NCI-H345 treated with DMSO at 0.1 percent for 48 hours (cell line): ENCODE data around the gene NCK1.

ENCODE experiments used
- DNase-seq: peaks from one replicate; lab custom pipeline; 2025; ENCODE audit not compliant: unreplicated experiment; lab: John Stamatoyannopoulos, UW

NCK1 gene

DNA sequence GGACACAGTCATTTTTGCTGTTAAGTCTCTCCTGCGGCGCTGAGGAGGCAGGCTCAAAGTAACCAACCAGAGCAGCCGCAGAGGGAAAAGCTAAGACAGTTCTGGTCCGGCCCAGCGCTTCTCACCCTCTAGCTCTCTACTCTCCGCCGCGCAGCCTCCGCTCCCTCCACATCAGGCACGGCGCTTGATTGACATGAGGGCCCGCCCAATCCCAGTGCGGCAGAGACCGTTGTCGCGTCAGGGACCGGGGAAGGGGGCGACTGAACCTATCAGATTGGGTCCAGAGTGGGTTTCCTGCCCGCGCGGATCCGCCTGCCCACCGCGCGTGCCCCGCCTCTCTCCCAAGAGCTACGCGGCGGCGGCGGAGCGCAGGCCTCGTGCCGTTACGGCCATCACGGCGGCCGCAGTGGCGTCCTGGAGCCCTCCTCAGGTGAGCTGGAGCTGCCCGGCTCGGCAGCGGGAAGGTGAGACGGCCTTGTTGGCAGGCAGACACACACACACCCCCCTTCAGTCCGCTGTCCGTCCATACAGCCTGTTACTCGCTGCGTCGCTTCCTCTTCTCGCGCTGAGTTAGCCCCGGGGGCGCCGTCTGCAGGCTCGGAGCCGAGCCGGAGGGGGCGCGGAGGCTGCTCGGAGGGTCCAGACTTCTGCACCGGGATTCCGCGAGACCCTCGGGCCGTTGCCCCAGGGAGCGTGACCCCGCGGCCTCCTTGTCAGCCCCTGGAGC lies at the start of gene NCK1:
NCK1 (plus strand) TSS at position 319 of the 727 bp plus-strand sequence. CDS start 65,794 bp downstream, outside the sequence.
- peak; percentile 87 for DNase-seq

DNA sequence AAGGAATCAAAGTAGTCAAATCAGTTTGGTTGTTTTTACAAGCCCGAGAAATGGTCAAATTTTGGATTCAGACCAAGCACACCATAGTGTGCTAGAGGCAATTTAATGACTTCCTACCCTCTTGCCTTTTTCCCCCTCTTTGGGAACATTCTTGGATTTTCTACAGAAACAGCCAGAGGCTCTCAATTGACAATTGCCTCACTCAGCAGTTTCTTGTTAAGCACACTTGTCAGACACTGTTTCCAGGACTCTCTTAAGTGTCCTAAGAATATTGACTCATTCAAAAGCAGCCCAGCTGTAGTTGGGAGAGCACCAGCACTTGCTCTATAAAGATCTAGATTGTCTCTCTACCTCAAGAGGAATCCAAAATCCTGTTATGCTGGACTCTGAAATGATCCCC lies 44.6 kb upstream of the NCK1 start:
- DNase-seq = no peak

DNA sequence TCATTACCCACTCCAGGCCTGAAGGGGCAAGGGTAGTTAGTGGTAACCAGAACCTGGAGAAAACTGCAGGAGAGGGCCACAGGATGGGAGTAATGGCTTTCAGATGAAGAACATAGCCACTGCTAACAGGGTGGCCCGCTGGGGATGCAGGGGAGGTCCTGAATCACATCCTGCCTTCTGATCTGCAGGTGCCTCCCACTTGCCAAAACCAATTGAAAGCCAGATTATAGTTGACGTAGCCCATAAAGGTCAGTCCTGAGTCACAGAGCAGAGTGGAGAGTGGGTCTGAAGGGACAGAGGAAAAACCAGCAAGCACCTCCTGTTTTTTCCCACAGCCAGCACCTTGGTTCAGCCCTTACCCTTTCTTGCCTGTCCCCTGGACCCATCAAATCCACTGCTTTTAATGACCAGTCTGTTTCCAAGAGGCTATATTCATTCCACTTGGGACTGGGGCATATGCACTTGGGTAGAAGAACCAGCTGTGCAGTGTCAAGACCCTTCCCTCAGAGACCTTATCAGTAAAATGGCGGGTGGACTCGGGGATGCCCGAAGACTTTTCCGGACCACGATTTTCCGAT lies 43.7 kb upstream of the NCK1 start:
- no peak for DNase-seq

DNA sequence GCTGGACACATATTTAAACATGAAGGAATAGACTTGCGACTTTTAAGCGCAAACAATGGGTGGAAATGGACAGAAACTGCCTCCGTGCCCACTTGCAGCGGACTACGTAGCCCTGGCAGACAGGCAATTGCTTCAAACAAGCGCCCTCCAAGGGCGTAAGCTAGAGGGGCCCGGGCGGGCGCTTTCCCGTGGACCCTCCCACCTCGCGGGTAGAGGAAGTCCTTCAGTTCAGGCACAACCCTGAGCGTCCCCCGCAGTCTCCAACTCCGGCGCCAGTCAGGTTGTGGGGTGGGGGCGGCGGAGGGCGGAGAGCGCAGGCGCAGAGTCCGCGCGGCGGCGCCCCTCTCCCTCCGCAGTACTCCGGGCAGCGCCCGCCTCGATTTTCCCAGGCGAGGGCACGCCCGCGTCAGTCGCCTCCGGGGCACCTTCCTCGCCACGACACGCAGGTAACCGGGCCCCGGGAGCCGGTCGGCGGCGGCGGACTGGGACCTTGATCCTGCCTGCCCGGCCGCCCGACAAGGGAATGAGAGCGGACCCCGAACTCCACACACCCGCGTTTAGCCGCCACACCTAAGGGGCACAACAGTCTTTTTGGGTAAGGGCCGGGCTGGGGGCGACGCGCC lies 43.1 kb upstream of the NCK1 start, which contains the start of gene SLC35G2:
SLC35G2 (plus strand) TSS at position 358 of the 623 bp plus-strand sequence. CDS start 35,335 bp downstream, outside the sequence.
- DNase-seq = peak; percentile 13

DNA sequence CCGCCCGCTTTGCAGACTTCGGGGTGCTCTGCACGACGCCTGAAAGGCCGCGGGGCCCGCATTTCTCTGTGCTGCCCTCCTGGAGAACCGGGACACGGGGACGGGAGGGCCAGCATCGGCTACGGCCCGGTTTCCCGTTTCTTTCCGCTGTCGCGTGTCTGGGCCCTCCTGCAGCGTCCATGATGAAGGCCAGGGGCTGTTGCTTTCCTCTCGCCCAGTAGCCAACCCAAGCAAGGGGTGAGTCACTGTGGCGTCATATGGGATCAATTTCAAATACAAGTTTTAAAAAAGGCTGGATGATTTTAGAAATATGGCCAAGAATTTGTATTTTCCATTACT lies 42.6 kb upstream of the NCK1 start:
- DNase-seq = peak; percentile 12

DNA sequence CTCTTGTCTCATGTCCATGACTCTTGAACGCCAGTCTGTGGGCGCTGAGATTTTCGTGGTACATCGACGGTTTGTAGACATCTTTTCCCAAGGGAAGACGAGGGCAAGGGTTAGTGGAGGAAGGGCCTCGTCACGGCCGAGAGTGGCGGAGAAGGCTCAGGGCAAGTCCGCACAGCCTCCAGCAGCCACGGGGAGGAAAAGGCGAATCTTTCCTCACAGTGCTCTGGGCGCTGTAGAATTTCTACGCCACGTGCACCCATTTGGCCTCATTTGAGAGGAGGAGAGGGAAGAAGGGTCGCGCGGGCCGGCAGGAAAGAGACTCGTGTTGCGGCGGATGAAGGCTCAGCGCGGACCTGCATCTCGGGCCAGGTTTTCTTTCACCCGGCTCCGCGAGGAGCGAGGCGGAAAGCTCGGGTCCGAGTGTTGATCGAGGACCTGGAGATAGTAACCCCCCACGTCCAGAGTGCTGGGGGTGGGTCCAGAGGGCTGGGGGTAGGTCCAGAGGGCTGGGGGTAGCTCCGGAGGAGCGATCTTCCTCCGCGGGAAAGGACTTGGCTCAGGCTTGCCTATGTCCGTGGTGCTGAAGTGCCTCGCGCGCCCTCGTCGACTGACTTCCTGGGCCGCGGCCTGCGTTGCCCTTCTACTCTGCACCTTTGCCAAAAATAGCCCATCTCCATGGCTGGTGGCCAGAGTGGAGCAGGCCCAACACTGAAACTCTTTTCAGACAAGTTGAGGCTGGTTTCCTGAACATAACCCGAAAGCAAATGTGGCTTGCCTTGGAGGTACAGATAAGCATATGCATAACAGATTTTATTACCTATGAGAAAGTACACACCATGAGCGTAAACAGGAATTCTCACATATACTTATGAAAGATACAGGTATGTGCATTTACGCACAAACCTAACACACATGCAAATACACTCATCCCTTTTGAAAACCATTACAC lies 42.0 kb upstream of the NCK1 start:
- DNase-seq = no peak

DNA sequence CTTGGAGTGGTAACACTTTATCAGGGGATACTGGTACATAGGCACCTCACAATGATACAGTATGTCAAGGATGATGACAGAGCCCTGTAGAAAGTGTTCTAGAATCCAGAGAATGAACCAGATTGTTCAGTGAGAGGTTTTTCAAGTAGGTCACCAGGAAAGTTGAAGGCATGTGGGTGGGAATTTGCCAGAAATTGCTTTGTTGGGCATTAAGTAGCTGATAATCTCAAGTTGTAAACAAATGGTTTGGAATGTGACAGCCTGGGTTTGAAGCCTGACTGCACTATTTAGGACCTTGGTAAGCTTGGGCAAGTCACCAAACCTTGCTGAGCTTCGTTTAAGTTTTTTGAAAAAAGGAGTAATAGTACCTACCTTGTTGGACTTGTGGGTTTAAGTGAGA lies 30.5 kb upstream of the NCK1 start:
- DNase-seq = no peak

DNA sequence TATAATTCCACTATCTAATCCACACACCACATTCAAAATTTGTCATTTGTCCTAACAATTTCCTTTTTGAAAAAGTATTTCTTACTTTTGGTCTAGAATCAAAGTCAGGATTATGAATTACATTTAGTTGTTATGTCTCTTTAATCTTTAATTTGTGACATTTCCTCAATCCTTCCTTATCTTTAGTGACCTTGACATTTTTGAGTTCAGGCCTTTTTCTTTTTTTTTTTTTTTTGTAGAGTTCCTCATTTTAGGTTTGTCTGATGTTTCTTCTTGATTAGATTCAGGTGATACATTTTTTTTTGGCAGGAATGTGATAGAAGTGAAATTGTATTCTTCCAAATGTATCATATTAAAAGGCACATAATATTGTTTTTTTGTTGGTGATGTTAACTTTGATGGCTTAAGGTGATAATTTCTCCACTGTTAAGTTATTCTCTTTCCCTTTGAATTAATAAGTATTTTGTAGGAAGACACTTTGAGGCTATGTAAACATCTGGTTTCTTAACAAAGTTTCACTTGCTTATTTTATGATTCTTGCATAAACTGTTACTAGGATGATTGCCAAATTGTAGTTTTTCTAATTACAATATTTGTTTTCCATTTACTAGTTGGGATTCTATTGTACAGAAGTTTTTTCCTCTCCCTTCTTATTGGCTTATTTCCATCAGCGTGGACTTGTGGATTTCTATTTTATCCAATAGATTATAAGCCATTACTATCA lies 26.8 kb upstream of the NCK1 start:
- DNase-seq = no peak

DNA sequence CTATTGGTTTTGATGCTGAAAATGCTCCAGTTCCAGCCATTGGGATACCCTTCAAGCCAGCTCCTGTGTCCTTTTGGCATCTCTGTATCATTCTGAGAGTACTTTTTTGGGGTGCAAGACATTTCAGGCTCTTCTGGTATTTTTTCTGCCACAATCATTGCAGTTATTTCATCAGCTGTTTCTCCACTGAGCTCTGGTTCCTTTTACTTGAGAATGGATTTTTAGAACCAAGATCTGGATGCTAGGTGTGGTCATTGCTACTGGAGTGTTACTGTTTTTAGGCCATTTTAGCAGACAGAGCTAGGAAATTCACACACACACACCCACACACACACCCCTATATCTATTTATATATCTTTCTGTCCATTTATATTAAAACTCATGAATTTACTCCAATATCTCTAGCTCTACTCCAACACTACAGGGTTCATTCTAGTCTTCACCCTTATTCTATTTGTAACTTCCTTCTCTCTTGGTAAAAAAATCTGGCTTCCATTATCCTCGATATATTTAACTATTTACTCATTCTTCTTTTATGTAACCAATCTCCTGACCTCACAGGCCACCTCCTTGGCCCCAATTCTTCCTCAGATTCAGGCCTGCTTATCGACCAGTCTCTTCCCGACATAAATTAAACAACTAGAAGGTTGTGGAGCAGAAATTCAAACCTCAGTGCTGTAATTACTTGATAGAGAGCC lies 26.0 kb upstream of the NCK1 start:
- no peak for DNase-seq

DNA sequence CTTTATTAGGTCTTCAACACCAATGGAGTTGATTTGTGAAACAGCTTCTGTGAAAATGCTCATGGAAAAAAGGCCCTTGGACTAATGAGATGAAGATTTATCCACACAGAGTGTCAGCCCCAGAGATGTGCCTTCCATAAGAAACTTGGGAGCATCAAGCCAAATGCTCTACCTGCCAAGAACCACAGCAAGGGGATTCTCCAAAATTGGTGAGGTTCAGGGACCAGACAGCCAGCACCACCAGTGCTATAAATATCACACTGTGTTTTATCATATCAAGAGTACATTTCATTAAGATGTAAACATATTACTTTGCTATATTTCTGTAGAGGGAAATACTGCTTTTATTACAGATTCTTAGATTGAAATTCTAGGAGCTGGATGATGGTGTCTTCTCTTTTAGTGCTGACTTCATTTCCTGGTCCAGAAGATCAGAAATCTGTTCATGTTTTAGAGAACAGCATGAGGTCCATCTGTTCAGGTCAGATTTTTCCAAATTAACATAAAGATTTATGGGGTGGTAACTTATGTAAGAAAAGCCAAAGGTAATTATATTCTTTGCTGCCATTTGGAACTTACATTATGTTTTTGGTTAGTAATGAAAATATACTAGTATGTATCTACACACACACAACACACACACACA lies 25.4 kb upstream of the NCK1 start:
- DNase-seq = no peak

DNA sequence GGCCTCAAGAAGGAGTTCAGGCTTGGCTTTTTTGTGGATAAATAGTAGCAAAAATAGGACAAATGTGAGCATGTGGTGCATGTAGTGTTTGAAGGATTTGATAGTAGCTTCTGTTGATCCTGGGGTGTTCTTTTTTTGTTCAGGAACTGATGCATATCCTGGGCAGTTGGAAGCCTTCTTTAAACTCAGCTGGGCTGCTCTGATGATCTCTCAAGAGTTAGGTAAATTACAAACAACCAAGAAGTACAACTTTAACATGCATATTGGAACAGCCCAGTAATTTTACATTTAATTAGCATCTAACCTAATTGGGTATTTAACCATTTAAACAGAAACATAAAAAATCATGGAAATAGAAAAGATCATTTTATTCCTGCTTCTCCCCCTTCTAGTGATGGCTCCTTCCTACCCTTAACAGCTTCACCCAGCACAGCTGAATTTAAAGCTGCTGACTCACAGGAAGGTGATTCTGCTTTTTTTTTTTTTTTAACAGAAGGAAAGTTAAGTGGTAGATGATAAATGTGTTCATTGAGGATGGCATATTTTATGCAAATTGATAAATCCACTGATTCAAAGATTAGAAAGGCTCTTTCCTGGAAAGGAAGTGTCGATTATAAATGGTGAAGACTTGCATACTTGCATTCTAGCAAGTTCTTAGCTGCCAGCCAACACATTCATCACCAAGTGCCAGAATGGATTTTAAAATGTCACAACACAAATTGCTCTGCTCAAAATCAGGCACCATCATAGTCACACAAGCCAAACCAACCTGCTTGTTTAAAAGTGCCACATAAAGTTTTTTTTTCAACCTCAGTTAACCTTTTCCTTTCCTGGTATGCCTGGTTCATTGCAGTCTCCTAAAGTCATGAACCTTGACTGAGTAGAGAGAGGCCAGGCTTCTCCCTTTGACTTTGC lies 23.1 kb upstream of the NCK1 start:
- DNase-seq = no peak

DNA sequence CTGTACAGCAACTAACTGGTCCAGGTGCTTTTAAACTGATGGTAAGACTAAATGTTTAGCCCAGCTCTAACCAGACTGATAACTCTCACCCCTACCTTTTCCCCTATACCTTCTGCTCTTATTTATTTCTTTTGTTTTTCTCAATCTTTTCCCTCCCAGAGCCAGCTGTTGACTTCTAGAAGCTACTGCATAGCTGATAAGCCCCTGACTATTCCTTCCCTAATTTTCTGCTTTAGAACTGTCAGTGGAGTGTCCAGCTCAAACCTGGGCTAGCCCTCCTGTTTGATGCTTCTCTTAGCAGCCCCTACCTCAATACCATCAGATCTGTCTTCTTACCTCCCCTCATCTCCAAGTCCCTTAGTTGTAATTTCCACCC lies 22.5 kb upstream of the NCK1 start:
- DNase-seq = no peak

DNA sequence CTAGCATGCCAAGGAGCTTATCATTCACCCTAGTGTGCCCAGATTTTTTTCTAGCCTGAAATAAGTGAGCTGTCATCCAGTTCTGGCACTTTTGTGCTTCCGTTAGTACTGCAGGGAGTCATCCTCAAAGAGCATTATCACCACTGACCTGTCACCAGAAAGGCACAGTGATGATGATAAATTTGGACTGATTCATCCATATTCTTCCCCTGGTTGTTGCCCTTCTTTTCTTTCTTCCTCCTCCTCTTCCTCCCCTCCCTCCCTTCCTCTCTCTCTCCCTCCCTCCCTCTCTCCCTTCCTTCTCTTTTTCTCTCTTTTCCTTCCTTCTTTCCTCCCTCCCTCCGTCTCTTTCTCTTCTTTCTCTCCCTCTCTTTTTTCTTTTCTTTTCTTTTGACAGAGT lies 21.8 kb upstream of the NCK1 start:
- DNase-seq = no peak

DNA sequence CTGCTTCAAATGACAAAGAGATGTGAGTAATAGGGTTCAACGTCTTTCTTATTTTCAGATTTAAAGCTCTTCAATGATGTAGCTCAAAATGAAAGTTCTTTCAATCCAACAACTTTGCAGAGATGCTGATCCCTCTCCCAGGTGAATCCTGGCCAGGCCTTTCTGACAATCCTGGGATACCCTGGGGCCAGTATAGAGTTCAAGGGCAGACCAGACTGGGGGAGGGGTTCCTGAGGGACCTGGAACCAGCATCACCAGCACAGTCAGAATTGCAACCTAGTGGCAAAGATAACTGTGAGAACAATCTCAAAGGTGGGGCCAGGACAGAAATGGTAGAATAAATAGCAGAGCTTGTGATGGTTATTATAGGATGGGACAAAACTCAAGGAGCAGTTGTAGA lies 19.7 kb upstream of the NCK1 start:
- no peak for DNase-seq

DNA sequence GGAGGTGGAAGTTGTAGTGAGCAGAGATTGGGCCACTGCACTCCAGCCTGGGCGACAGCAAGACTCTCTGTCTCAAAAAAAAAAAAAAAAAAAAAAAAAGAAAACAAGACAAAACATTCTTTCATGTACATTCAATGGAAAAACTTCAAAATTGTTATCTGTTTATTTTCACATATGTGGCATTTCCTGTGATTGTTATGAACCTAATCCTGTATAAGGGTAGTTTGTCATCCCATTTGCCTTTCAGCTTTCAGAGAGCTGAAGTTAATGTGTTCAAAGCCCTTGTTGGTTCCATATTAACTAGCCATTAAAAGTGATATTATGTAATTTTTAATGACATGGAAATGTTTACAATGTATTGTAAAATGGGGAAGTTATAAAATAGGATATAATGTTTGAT lies 17.3 kb upstream of the NCK1 start:
- no peak for DNase-seq

DNA sequence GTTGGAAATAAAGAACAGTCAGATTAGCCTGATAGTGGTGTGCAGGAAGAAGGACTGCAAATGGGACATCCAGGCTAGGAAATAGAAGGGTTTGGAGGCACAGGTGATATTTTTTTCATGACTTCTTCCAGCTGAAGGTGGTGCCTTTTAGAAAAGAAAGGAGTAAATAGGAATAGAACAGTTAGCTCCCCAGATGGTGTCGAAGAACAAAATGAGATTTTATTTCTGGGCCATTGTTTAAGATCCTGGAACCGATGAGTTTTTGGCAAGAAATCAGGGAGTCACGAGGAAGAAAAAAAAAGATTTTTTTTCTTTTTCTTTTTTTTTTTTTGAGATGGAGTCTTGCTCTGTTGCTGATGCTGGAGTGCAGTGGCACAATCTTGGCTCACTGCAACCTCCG lies 9.8 kb upstream of the NCK1 start:
- no peak for DNase-seq

DNA sequence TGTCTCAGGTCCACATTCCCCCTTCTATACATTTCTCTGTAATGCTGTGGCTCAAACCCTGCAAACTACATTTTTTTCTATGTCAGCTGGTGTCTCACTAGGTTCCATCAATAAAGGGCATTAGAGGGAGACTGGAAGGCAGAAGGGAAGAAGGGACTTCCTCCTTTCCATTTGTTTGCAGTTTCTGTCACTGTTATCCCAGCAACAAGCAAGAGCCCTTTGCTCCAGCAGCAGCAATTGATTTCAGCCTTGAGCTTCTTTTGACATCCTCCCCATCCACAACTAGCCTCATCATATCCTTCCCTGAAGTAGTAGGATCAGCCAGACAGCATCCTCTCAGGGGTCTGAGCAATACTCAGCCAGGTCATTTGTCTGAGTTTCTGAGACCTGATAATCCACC lies 5.3 kb upstream of the NCK1 start:
- no peak for DNase-seq

DNA sequence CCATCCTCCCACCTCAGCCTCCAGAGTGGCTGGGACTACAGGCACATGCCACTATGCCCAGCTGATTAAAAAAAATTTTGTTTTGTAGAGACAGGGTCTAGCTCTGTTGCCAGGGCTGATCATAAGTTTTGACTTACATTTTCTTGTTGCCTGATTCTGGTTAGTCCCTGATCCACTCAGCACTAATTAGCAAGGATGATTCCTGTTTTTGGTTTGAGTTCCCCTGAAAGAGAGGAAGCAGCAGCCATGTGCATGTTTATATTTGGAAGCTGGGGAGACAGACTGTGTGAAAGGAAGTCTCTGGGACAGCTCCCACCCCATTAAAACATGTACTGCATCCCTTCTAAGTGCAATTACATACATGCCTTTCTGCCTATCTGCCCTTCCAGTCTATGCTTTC lies 3.6 kb upstream of the NCK1 start:
- no peak for DNase-seq

DNA sequence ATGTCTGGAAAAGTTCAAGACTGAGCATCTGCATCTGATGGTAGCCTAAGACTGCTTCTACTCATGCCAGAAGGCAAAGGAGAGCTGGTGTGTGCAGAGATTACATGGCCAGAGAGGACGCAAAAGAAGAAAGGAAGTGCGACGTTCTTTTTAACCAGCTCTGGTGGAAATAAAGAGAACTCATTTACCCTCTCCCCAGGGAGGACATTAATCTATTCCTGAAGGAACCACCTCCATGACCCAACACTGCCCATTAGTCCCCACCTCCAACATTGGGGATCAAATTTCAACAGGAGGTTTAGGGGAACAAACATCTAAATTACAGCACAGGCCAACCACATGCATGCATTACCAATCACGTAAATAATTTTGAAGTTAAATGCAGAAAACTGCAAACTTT lies 1.5 kb upstream of the NCK1 start:
- DNase-seq = no peak
